Mucosa of rectum (tissue), 2 donors: ENCODE results near the gene DSG2.

Source experiments
- H3K27ac ChIP-seq, 2 donors: one replicate each; pipeline ENCODE4 v1.7.0; 2013; ENCODE audit warnings: inconsistent platforms in 2 of 2, low read depth in 2 of 2, low read length in 2 of 2
- H3K27me3 ChIP-seq, 2 donors: one replicate each; pipeline ENCODE4 v1.7.0; 2013; ENCODE audit warnings: low read length in 2 of 2; ENCODE audit not compliant: control insufficient read depth in 2 of 2, insufficient read depth in 2 of 2
- H3K36me3 ChIP-seq, 2 donors: one replicate each; pipeline ENCODE4 v1.7.0; 2013; ENCODE audit warnings: low read length in 2 of 2; ENCODE audit not compliant: control insufficient read depth in 2 of 2, insufficient read depth in 2 of 2
- H3K4me1 ChIP-seq, 2 donors: one replicate each; pipeline ENCODE4 v1.7.0; 2013; ENCODE audit warnings: low read length in 2 of 2, mild to moderate bottlenecking in 1 of 2; ENCODE audit not compliant: control insufficient read depth in 2 of 2, insufficient read depth in 2 of 2
- H3K4me3 ChIP-seq, 2 donors: one replicate each; pipeline ENCODE4 v1.7.0; 2013; ENCODE audit warnings: low read length in 2 of 2
- H3K9ac ChIP-seq, 2 donors: one replicate each; pipeline ENCODE4 v1.7.0; 2013; ENCODE audit warnings: low read length in 2 of 2, low read depth in 1 of 2, mild to moderate bottlenecking in 1 of 2
- H3K9me3 ChIP-seq, 2 donors: one replicate each; pipeline ENCODE4 v1.7.0; 2013; ENCODE audit warnings: low read length in 2 of 2; ENCODE audit not compliant: control insufficient read depth in 2 of 2
- donor health status: healthy.
- donor health status: Normal muscosa, but diverticular disease.

Gene DSG2

GRCh38 chr18:31510319-31510718, 12.3 kb downstream of the DSG2 start:
- H3K9ac ChIP-seq, result no peak overlapping the region
- peaks cover 16 to 42% of the 10 kb centered on the region in 2 donors for H3K4me1 ChIP-seq
- no peaks in the 10 kb centered on the region for H3K9me3 ChIP-seq
- H3K4me3 ChIP-seq, result no peak overlapping the region
- H3K27me3 ChIP-seq, result no peaks in the 10 kb centered on the region
- H3K27ac ChIP-seq, result peak overlapping the region in 1 of 2 donors; percentile 76
- no peaks in the 10 kb centered on the region for H3K36me3 ChIP-seq

GRCh38 chr18:31511098-31511497, 13.1 kb downstream of the DSG2 start:
- Histone ChIP-seq H3K9me3 (no peaks in the 10 kb centered on the region), H3K27me3 (no peaks in the 10 kb centered on the region), H3K27ac (peak overlapping the region; percentile 76 to 79), H3K9ac (peak overlapping the region in 1 of 2 donors; percentile 31), H3K4me1 (peaks cover 11 to 37% of the 10 kb centered on the region in 2 donors), H3K4me3 (no peak overlapping the region), H3K36me3 (no peaks in the 10 kb centered on the region)

GRCh38 chr18:31512203-31512764, 14.3 kb downstream of the DSG2 start:
- Histone ChIP-seq H3K4me1 (peaks cover 11 to 37% of the 10 kb centered on the region in 2 donors), H3K4me3 (no peak overlapping the region), H3K36me3 (no peaks in the 10 kb centered on the region), H3K9ac (peak overlapping the region in 1 of 2 donors; percentile 44), H3K27me3 (no peaks in the 10 kb centered on the region), H3K27ac (peak overlapping the region; percentile 76 to 79), H3K9me3 (no peaks in the 10 kb centered on the region)

GRCh38 chr18:31513189-31513935, 15.4 kb downstream of the DSG2 start:
- H3K36me3 ChIP-seq, result no peaks in the 10 kb centered on the region
- H3K4me3 ChIP-seq, result no peak overlapping the region
- H3K9ac ChIP-seq, result no peak overlapping the region
- H3K4me1 ChIP-seq, result peaks cover 11 to 37% of the 10 kb centered on the region in 2 donors
- H3K27me3 ChIP-seq, result no peaks in the 10 kb centered on the region
- peak overlapping the region; percentile 68 to 75 for H3K27ac ChIP-seq
- no peaks in the 10 kb centered on the region for H3K9me3 ChIP-seq

- H3K27me3 ChIP-seq, result no peaks in the 10 kb centered on the region
- no peak overlapping the region for H3K9ac ChIP-seq
- no peak overlapping the region for H3K4me3 ChIP-seq
- peaks cover 9 to 16% of the 10 kb centered on the region in 2 donors for H3K36me3 ChIP-seq
- H3K4me1 ChIP-seq, result peaks cover 6 to 24% of the 10 kb centered on the region in 2 donors
- H3K9me3 ChIP-seq, result no peaks in the 10 kb centered on the region
- no peak overlapping the region for H3K27ac ChIP-seq
Observed at GRCh38 chr18:31516437-31516836, 18.5 kb downstream of the DSG2 start.

GRCh38 chr18:31526374-31526773, 28.4 kb downstream of the DSG2 start:
- H3K9me3 ChIP-seq, result no peaks in the 10 kb centered on the region
- H3K36me3 ChIP-seq, result peaks cover 35 to 60% of the 10 kb centered on the region in 2 donors
- no peaks in the 10 kb centered on the region for H3K27me3 ChIP-seq
- no peak overlapping the region for H3K9ac ChIP-seq
- no peak overlapping the region for H3K4me3 ChIP-seq
- no peaks in the 10 kb centered on the region for H3K4me1 ChIP-seq
- H3K27ac ChIP-seq, result no peak overlapping the region

GRCh38 chr18:31533236-31533635, 35.3 kb downstream of the DSG2 start:
- no peaks in the 10 kb centered on the region for H3K4me1 ChIP-seq
- no peak overlapping the region for H3K4me3 ChIP-seq
- H3K27ac ChIP-seq, result no peak overlapping the region
- H3K27me3 ChIP-seq, result no peaks in the 10 kb centered on the region
- H3K9ac ChIP-seq, result no peak overlapping the region
- peaks cover 26 to 34% of the 10 kb centered on the region in 2 donors for H3K36me3 ChIP-seq
- no peaks in the 10 kb centered on the region for H3K9me3 ChIP-seq

- no peaks in the 10 kb centered on the region for H3K27me3 ChIP-seq
- no peak overlapping the region for H3K27ac ChIP-seq
- no peaks in the 10 kb centered on the region for H3K4me1 ChIP-seq
- H3K9ac ChIP-seq, result no peak overlapping the region
- H3K36me3 ChIP-seq, result peaks cover 55 to 56% of the 10 kb centered on the region in 2 donors
- H3K4me3 ChIP-seq, result no peak overlapping the region
- no peaks in the 10 kb centered on the region for H3K9me3 ChIP-seq
Observed at GRCh38 chr18:31538837-31539236, 40.9 kb downstream of the DSG2 start.

GRCh38 chr18:31546476-31546875, 48.5 kb downstream of the DSG2 start:
- H3K9ac ChIP-seq, result no peak overlapping the region
- no peaks in the 10 kb centered on the region for H3K9me3 ChIP-seq
- H3K27me3 ChIP-seq, result no peaks in the 10 kb centered on the region
- H3K4me1 ChIP-seq, result peaks cover 3 to 9% of the 10 kb centered on the region in 2 donors
- no peak overlapping the region for H3K4me3 ChIP-seq
- H3K27ac ChIP-seq, result no peak overlapping the region
- H3K36me3 ChIP-seq, result peaks cover 32 to 43% of the 10 kb centered on the region in 2 donors

GRCh38 chr18:31548853-31549252, 50.9 kb downstream of the DSG2 start:
- Histone ChIP-seq H3K9ac (no peak overlapping the region), H3K27ac (peak overlapping the region in 1 of 2 donors; percentile 56), H3K9me3 (no peaks in the 10 kb centered on the region), H3K27me3 (no peaks in the 10 kb centered on the region), H3K36me3 (peaks cover 16 to 24% of the 10 kb centered on the region in 2 donors), H3K4me3 (no peak overlapping the region), H3K4me1 (peaks cover 3 to 9% of the 10 kb centered on the region in 2 donors)
